IMR-90 (cell line): Measurements from ENCODE around the gene STARD6. TPM values are rescaled to one million over a fixed set of nuclear protein-coding genes. Genes with fewer than 3 reads are reported as not detected.

Experiments
- ATAC-seq: fragments of 200-7000 bp; cut with Tn5 transposase; 2 replicates; pipeline ENCODE4 v1.9.1; 2020; ENCODE audit warnings: low read depth, mild to moderate bottlenecking, moderate library complexity
- BruUV-seq: library from RNA; stranded (reverse); fragments of 400-500 nt; replicated peaks from 2 replicates; lab custom pipeline; 2021; lab: Mats Ljungman, UMichigan
- CTCF ChIA-PET: fragments of 300-600 bp; formaldehyde crosslinking; extraction: SDS; loops from one replicate; lab custom pipeline; 2021; ENCODE audit warnings: antibody characterized with exemption; lab: Yijun Ruan, JAX
- POLR2A ChIA-PET: fragments of 300-600 bp; sonication (Branson Sonifier 250); formaldehyde crosslinking; loops from one replicate; lab custom pipeline; 2022; ENCODE audit warnings: antibody characterized with exemption; ENCODE audit not compliant: unreplicated experiment; lab: Charles Lee
- DNase-seq: peaks from one replicate; pipeline ENCODE4 v3.0.0; 2013
- H2AFZ ChIP-seq: replicated peaks from 2 replicates; pipeline ENCODE3; 2013; ENCODE audit warnings: low read length, mild to moderate bottlenecking; ENCODE audit not compliant: poor library complexity
- H2AK5ac ChIP-seq: 2 replicates; pipeline ENCODE4 v1.6.1; 2013; ENCODE audit warnings: low read depth, low read length, inconsistent platforms
- H2AK9ac ChIP-seq: replicated peaks from 2 replicates; pipeline ENCODE3; 2013; ENCODE audit warnings: mild to moderate bottlenecking, low read depth, low read length, moderate library complexity; ENCODE audit not compliant: poor library complexity
- H2BK120ac ChIP-seq: 2 replicates; pipeline ENCODE4 v1.6.1; 2013; ENCODE audit warnings: low read depth, low read length, inconsistent platforms
- H2BK15ac ChIP-seq: 3 replicates; pipeline ENCODE4 v1.6.1; 2013; ENCODE audit warnings: low read depth, low read length, inconsistent platforms
- H2BK20ac ChIP-seq: 2 replicates; pipeline ENCODE4 v1.6.1; 2013; ENCODE audit warnings: low read depth, mild to moderate bottlenecking, inconsistent platforms, low read length, moderate library complexity
- H2BK5ac ChIP-seq: 2 replicates; pipeline ENCODE4 v1.6.1; 2013; ENCODE audit warnings: mild to moderate bottlenecking, low read depth, low read length, inconsistent platforms; ENCODE audit not compliant: poor library complexity, severe bottlenecking
- H3K14ac ChIP-seq: replicated peaks from 2 replicates; pipeline ENCODE4 v1.6.1; 2013; ENCODE audit warnings: low read depth, low read length, inconsistent platforms
- H3K18ac ChIP-seq: 2 replicates; pipeline ENCODE4 v1.6.1; 2013; ENCODE audit warnings: low read depth, low read length, control low read depth
- H3K23ac ChIP-seq: 2 replicates; pipeline ENCODE4 v1.6.1; 2013; ENCODE audit warnings: low read depth, low read length, inconsistent platforms
- H3K27ac ChIP-seq: 2 replicates; pipeline ENCODE4 v1.5.1; 2013; ENCODE audit warnings: mild to moderate bottlenecking, control low read depth, low read length; ENCODE audit not compliant: insufficient read depth
- H3K27me3 ChIP-seq: 2 replicates; pipeline ENCODE4 v1.6.1; 2013; ENCODE audit warnings: low read length; ENCODE audit not compliant: control insufficient read depth, insufficient read depth
- H3K36me3 ChIP-seq: 2 replicates; pipeline ENCODE4 v1.6.1; 2013; ENCODE audit warnings: low read length, mixed read lengths; ENCODE audit not compliant: control insufficient read depth, insufficient read depth
- H3K4ac ChIP-seq: 2 replicates; pipeline ENCODE4 v1.6.1; 2013; ENCODE audit warnings: low read depth, low read length, inconsistent platforms
- H3K4me1 ChIP-seq: 2 replicates; pipeline ENCODE4 v1.6.1; 2013; ENCODE audit warnings: low read length, mixed read lengths; ENCODE audit not compliant: control insufficient read depth, insufficient read depth
- H3K4me2 ChIP-seq: 2 replicates; pipeline ENCODE4 v1.6.1; 2013; ENCODE audit warnings: low read depth, mild to moderate bottlenecking, control low read depth, low read length, moderate library complexity
- H3K4me3 ChIP-seq: 2 replicates; pipeline ENCODE4 v1.5.1; 2013; ENCODE audit warnings: low read depth, mild to moderate bottlenecking, control low read depth, low read length, moderate library complexity; ENCODE audit not compliant: insufficient read depth
- H3K56ac ChIP-seq: 2 replicates; pipeline ENCODE4 v1.6.1; 2013; ENCODE audit warnings: low read length, inconsistent platforms; ENCODE audit not compliant: insufficient read depth; ENCODE audit errors: extremely low read depth
- H3K79me1 ChIP-seq, 2 experiments: 2 replicates each; pipeline ENCODE4 v1.6.1; 2013; ENCODE audit warnings: low read length in 2 of 2, inconsistent platforms in 1 of 2, low read depth in 1 of 2
- H3K9ac ChIP-seq: 2 replicates; pipeline ENCODE4 v1.6.1; 2013; ENCODE audit warnings: low read depth, low read length, control low read depth
- H3K9me1 ChIP-seq: 2 replicates; pipeline ENCODE4 v1.6.1; 2013; ENCODE audit warnings: low read length, inconsistent platforms; ENCODE audit not compliant: insufficient read depth
- H3K9me3 ChIP-seq: 2 replicates; pipeline ENCODE4 v1.6.1; 2013; ENCODE audit warnings: low read length; ENCODE audit not compliant: control insufficient read depth, insufficient read depth
- H4K20me1 ChIP-seq: 2 replicates; pipeline ENCODE4 v1.6.1; 2013; ENCODE audit warnings: low read length, inconsistent platforms; ENCODE audit not compliant: insufficient read depth
- H4K5ac ChIP-seq: 2 replicates; pipeline ENCODE4 v1.6.1; 2013; ENCODE audit warnings: mild to moderate bottlenecking, low read depth, low read length, control low read depth
- H4K8ac ChIP-seq, 2 experiments: 2 replicates each; pipeline ENCODE4 v1.6.1; 2013; ENCODE audit warnings: low read depth in 2 of 2, low read length in 2 of 2, control low read depth in 1 of 2, inconsistent platforms in 1 of 2
- H4K91ac ChIP-seq: 2 replicates; pipeline ENCODE4 v1.6.1; 2013; ENCODE audit warnings: low read depth, low read length, inconsistent platforms; ENCODE audit not compliant: insufficient read depth
- BHLHE40 ChIP-seq: fragments of 150-350 bp; IDR thresholded peaks from 2 replicates; pipeline ENCODE4 v1.6.1; 2016; ENCODE audit warnings: mild to moderate bottlenecking, low read depth, low read length
- CEBPB ChIP-seq: IDR thresholded peaks from 2 replicates; pipeline ENCODE4 v1.6.1; 2012; ENCODE audit warnings: low read depth, low read length, improper control_type of control experiment
- CHD1 ChIP-seq: IDR thresholded peaks from 2 replicates; pipeline ENCODE4 v1.6.1; 2012; ENCODE audit warnings: low read depth, low read length, improper control_type of control experiment
- CTCF ChIP-seq: conservative IDR thresholded peaks from 2 replicates; pipeline ENCODE4 v1.5.1; 2012; ENCODE audit warnings: mild to moderate bottlenecking, low read depth, low read length, improper control_type of control experiment
- FOS ChIP-seq: fragments of 150-350 bp; IDR thresholded peaks from 2 replicates; pipeline ENCODE4 v1.6.1; 2016; ENCODE audit warnings: low read depth, low read length
- MAFK ChIP-seq: IDR thresholded peaks from 2 replicates; pipeline ENCODE4 v1.6.1; 2012; ENCODE audit warnings: low read depth, low read length, improper control_type of control experiment
- MXI1 ChIP-seq: IDR thresholded peaks from 2 replicates; pipeline ENCODE4 v1.6.1; 2012; ENCODE audit warnings: low read depth, mild to moderate bottlenecking, low read length, moderate library complexity, borderline replicate concordance
- POLR2A ChIP-seq: IDR thresholded peaks from 2 replicates; pipeline ENCODE4 v1.6.1; 2012; ENCODE audit warnings: mild to moderate bottlenecking, low read depth, low read length
- RAD21 ChIP-seq: IDR thresholded peaks from 2 replicates; pipeline ENCODE4 v1.6.1; 2012; ENCODE audit warnings: low read length, improper control_type of control experiment
- RCOR1 ChIP-seq: IDR thresholded peaks from 2 replicates; pipeline ENCODE4 v1.6.1; 2012; ENCODE audit warnings: mild to moderate bottlenecking, low read length, improper control_type of control experiment; ENCODE audit not compliant: insufficient replicate concordance
- RFX5 ChIP-seq: IDR thresholded peaks from 2 replicates; pipeline ENCODE4 v1.8.0; 2012; ENCODE audit warnings: low read depth, mild to moderate bottlenecking, low read length, moderate library complexity
- SMC3 ChIP-seq: fragments of 150-350 bp; IDR thresholded peaks from 2 replicates; pipeline ENCODE4 v1.6.1; 2016; ENCODE audit warnings: low read depth, mild to moderate bottlenecking, antibody characterized with exemption, low read length, moderate library complexity
- WGBS, 2 experiments: methylation state at CpG; one replicate each; pipeline versions ENCODE4 v1.1.5 to v1.1.7; 2013; ENCODE audit warnings: missing lambda C conversion rate in 2 of 2; ENCODE audit not compliant: insufficient read length in 1 of 2; ENCODE audit errors: extremely low coverage in 2 of 2; 5-methylcytosine and 5-hydroxymethylcytosine counted together
- dilution Hi-C: fragments of 300-500 bp; cut with HindIII; formaldehyde crosslinking; loops from one replicate; pipeline ENCODE4 v1.14.3; 2018; ENCODE audit warnings: low sequenced_read_pairs; ENCODE audit not compliant: unreplicated experiment
- in situ Hi-C: fragments of 300-500 bp; cut with MboI; formaldehyde crosslinking; loops from 3 replicates; pipeline ENCODE4 v1.14.3; 2019; ENCODE audit warnings: low sequenced_read_pairs, inconsistent platforms, mixed read lengths
- intact Hi-C: fragments of 100-400 bp; cut with micrococcal nuclease; formaldehyde crosslinking; loops from 2 replicates; pipeline ENCODE4 v1.10.0; 2022
- polyA plus RNA-seq, 3 experiments: library from polyadenylated mRNA; depleted of rRNA; stranded (reverse); fragments of >200 nt; gene quantifications; 2 replicates each; pipeline ENCODE4 v1.2.3, GENCODE V29; 2012; ENCODE audit warnings: low replicate concordance in 1 of 3
- total RNA-seq: library from RNA; depleted of rRNA; stranded (reverse); fragments of >200 nt; gene quantifications from 2 replicates; pipeline ENCODE4 v1.2.3, GENCODE V29; 2012

The STARD6 gene
- total and polyA plus RNA-seq, 2 of the 4 experiments (the other 2 are of a cell fraction) = not detected

GRCh38 chr18:54323970-54324369, 33.7 kb downstream of the STARD6 start:
- no peak overlapping the region for H3K14ac ChIP-seq
- no peak overlapping the region for H3K23ac ChIP-seq
- BruUV-seq = no TSS peak
- in situ Hi-C loops (no loop called here), dilution Hi-C loops (no loop called here), intact Hi-C loops (no loop called here)
- ATAC-seq (no peak), DNase-seq (no peak)
- H4K5ac ChIP-seq = no peak overlapping the region
- H3K4me2 ChIP-seq = no peak overlapping the region
- H2AK5ac ChIP-seq = no peak overlapping the region
- H3K4me3 ChIP-seq = no peak overlapping the region
- H3K9me3 ChIP-seq = no peaks in the 10 kb centered on the region
- POLR2A ChIA-PET = no interaction called here
- H2BK5ac ChIP-seq = no peak overlapping the region
- no peak overlapping the region for H3K4ac ChIP-seq
- TF ChIP-seq SMC3 (no peak), CTCF (no peak), FOS (no peak), POLR2A (no peak), RCOR1 (no peak), CHD1 (no peak), MAFK (no peak), MXI1 (no peak), BHLHE40 (no peak), RAD21 (no peak), RFX5 (no peak), CEBPB (no peak)
- H3K9me1 ChIP-seq = no peaks in the 10 kb centered on the region
- no peaks in the 10 kb centered on the region for H3K36me3 ChIP-seq
- no peak overlapping the region for H4K8ac ChIP-seq
- H3K79me1 ChIP-seq = no peaks in the 10 kb centered on the region
- no peak overlapping the region for H2BK20ac ChIP-seq
- H3K27ac ChIP-seq = no peak overlapping the region
- no peak overlapping the region for H2AFZ ChIP-seq
- H3K27me3 ChIP-seq = no peaks in the 10 kb centered on the region
- WGBS, 2 experiments = no CpG with 5 or more reads among the region's 2 CpGs
- no peak overlapping the region for H3K56ac ChIP-seq
- no peak overlapping the region for H2BK15ac ChIP-seq
- no peaks in the 10 kb centered on the region for H4K20me1 ChIP-seq
- no peak overlapping the region for H4K91ac ChIP-seq
- no peak overlapping the region for H3K9ac ChIP-seq
- H2BK120ac ChIP-seq = no peak overlapping the region
- no peaks in the 10 kb centered on the region for H3K4me1 ChIP-seq
- H3K18ac ChIP-seq = no peak overlapping the region
- H2AK9ac ChIP-seq = no peak overlapping the region
- CTCF ChIA-PET = no interaction called here
